GM18519 (cell line): Measurements from ENCODE around the gene PCMTD2.

Experiments
- ATAC-seq: cut with Tn5 transposase; IDR thresholded peaks from one replicate; pipeline ENCODE4 v1.9.1; 2021; ENCODE audit warnings: mild to moderate bottlenecking, moderate library complexity; ENCODE audit not compliant: unreplicated experiment, low FRiP score

Gene PCMTD2

GRCh38 chr20:64254156-64254555 lies 1.4 kb upstream of the PCMTD2 start:
- no peak for ATAC-seq

GRCh38 chr20:64254571-64255360 lies 782 bp upstream of the PCMTD2 start:
- ATAC-seq: no peak

- ATAC-seq: no peak
These were observed 861 bp downstream of the PCMTD2 start for GRCh38 chr20:64256282-64256935.

DNA sequence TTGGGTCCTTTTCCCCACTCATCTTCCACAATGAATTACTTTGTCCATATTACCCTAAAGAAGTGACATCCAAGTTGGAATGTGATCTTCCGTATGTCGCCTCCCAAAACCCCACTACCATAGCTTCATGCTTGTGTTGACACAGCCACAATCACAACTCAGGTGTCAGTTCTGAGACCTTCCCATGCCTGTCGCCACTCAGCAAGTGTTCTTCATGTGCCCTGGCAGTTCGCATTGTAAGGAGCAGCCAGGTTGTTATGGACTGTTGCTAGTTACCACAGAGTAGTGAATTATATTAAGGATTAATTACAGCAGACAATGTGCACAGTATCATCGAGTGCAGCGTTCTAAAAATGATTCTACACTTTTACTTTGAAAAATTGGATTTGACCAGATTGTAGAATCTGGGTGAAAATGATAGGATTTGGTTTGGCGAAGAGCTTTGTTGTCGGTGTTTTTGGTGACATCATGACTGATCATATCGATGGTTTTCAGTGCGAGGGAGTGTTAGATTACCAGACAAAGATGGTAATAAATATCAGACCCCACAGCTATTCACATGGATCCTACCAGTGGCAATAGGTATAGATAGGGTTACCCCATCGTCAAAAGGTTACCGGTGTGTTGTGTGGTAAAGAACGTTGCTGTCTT lies 1.7 kb downstream of the PCMTD2 start:
- no peak for ATAC-seq

DNA sequence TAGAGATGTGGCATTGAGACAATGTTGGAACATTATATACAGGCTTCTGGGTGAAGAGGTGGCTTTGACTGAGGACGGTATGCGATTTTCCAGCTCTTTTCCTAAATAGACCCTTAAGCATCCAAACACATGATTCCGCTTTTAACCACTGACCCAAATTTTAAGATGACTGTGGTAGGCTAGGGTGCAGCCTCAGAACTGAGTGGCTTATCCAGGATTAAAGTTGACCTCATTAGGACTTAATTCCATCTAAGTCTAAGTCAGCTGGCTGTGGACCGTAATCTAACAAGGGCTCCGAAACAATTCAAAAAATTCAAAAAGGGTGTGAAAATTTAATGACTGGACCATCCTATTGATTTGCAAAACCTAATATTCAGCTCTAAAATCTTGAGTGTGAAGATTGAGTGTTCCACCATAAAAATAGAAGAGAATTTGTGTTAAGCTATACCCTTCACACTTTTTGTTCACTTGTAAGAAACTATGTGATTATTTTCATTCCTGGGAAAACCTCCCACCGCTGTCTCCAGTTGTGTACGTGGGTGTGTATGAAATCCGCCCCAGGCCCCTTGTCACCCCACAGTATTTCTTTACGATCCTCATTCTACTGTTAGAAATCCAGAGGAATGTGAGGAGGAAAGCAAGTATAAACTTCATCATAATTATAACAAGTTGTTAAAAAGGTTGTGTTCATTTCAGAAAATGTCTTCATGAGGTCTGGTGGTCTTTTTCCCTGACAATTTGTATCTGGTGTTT lies 2.7 kb downstream of the PCMTD2 start:
- no peak for ATAC-seq

- no peak for ATAC-seq
These were observed 4.7 kb downstream of the PCMTD2 start for GRCh38 chr20:64260239-64260638.

DNA sequence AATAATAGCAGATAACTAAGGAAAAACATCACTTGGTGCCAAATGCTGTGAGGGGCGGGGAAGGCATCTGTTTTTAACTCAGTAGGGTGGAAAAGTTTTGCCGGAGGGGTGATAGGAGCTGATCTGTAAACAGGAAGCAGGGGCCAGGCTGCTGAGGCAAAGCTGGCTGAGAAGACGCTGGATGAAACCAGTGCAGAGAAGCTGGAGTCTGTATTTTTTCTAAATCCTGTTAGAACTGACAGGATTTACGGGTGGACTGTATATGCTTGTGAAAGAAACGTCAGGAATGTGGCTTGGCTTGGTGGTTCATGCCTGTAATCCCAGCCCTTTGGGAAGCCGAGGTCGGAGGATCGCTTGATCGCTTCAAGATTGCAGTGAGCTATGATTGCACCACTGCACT lies 5.6 kb downstream of the PCMTD2 start:
- no peak for ATAC-seq

GRCh38 chr20:64264091-64264490 lies 8.5 kb downstream of the PCMTD2 start:
- no peak for ATAC-seq

- ATAC-seq: no peak
These were observed 9.7 kb downstream of the PCMTD2 start for GRCh38 chr20:64265201-64265600.

DNA sequence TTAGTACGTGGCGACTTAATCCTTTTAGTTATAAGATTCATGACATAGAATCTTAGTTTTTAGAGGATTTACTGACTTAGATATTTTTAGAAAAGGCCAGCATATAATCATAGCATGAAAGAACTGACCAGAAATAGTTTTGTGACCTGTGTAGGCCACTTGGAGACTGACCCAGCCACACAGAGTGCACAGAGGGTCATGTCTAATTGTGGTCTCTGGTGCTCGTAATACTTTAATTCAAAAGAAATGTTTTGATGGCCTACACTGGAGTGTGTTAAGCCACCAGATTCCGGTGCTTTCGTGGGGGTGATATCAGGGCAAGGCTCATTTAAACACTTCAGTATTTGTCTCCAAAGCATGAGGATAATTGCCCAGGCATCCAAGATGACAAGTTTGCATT lies 11.4 kb downstream of the PCMTD2 start:
- no peak for ATAC-seq

- ATAC-seq: no peak
These were observed 12.6 kb downstream of the PCMTD2 start for GRCh38 chr20:64268174-64268573.

DNA sequence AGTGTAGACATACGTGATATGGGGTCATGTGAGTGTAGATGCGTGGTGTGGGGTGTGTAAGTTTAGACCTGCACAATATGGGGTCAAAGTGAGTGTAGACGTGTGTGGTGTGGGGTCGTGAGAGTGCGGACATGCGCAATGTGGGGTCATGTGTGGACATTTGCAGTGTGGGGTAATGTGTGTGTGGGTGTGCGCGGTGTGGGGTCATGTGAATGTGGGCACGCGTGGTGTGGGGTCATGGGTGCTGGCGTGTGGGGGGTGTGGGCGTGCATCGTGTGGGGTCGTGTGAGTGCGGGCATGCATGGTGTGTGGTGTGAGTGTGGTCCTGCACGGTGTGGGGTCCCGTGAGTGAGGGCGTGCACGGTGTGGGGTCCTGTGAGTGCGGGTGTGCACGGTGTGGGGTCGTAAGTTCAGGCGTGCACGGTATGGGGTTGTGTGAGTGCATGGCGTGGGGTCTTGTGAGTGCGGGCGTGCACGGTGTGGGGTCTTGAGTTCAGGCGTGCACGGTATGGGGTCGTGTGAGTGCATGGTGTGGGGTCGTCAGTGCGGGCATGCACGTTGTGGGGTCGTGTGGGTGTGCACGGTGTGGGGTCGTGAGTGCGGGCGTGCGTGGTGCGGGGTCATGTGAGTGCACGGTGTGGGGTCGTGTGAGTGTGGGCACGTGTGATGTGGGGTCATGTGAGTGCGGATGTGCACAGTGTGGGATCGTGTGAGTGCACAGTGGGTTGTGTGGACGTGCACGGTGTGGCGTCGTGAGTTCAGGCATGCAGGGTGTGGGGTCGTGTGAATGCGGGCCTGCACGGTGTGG lies 14.3 kb downstream of the PCMTD2 start:
- no peak for ATAC-seq

DNA sequence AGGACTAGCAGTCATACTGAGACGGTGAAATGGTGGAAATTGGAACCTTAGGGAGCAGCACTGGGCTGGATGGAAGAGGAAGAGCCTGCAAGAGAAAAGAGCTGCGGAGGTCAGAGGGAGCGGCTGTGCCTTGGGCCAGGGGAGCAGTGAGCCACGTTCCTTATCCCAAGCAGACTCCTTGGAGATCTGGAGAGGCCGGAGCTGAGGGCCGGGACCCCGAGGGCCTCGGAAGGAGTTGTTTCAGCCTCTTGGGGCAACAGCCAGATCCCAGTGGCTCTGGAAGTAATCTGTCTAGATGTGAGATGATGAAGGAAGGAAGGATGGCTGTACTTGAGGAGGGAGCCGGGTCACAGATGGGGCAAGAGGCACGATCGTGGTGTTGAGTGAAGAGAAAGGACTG lies 16.1 kb downstream of the PCMTD2 start:
- ATAC-seq: no peak

GRCh38 chr20:64273109-64273508 lies 17.6 kb downstream of the PCMTD2 start:
- no peak for ATAC-seq

GRCh38 chr20:64276817-64277216 lies 21.3 kb downstream of the PCMTD2 start:
- no peak for ATAC-seq

DNA sequence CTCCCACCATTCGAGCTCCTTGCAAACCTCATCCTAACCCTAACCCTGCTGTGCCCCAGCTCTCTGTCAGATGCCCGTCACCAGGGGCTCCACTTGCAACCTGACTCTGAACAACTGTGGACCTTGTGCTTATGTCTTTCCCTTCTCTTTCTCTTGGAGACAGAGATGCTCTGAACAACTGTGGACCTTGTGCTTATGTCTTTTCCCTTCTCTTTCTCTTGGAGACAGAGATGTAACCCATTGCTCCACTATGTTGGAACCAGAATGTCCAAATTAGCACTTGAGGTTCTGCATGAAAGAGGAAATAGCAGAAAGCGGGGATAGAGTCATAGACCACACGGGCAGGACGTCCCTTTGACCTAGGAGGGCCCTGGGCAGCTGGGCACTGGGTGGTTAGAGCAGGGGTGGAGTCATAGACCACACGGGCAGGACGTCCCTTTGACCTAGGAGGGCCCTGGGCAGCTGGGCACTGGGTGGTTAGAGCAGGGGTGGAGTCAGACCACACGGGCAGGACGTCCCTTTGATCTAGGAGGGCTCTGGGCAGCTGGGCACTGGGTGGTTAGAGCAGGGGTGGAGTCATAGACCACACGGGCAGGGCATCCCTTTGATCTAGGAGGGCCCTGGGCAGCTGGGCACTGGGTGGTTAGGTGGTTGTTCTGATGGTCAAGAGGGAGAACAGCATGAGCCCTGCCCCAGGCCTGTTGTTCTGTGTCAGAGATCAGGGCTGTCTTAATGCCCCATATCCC lies 22.2 kb downstream of the PCMTD2 start:
- no peak for ATAC-seq

DNA sequence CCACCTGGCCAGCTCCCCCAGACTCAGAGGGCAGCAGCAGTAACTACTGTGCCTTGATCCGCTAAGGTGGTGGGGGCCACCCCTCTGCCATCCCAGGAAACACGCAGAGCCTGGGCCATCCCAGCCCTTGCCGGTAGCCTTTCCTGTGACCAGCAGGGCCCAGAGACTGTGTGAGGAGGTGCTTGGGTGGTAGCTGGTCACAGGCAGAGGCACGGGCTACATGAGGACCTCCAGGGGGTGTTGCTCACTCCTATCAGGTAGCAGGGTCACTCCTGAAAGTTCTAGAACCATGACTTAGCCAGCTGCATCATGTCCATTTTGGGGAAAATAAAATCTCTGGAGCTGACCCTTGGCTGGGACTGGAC lies 22.8 kb downstream of the PCMTD2 start:
- ATAC-seq: no peak

DNA sequence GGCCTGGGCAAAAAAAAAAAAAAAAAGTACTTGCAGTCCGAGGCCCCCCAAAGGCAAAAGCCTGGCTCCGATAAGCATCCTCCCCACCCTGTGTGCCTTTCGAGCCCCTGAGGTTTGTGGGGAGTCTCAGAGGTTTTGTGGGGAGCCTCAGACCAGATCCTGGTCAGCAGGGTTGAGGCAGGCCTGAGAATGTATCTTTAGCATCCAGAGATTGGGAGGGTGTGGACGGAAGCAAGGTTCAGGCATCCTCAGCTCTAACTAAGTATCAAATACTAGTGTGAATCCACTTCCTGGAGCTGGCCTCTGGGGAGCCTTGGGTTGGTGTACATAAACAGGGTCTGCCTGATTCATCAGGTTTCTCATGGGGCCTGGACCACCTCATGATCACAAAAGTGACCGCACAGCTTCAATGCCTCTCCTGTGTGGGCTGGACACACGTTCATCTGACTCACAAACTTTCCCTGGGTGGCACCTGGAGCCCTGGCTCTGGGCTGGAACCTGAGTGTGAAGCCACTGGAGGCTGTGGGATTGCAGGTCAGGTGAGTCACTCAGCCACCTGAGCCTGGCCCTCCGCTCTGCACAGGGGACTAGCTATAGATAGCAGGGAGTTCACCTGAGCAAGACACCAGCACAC lies 24.4 kb downstream of the PCMTD2 start:
- ATAC-seq: no peak

DNA sequence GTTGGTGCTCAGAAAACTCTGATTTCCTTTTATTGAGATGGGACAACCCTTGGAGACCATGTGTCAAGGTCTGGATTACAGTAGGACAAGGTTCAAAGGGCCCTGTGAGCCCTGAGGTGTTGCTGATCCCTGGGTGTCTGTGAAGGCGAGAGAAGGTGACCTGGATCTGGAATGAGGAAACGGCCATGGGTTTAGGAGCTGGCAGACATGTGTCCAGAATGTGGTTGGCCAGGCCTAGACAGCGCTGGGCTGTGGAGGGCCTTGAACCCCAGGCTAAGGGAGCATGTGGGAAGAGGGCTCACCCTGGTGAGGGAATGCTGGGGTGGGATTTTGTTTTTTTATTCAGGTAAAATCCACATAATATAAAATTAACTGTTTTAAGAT lies 24.9 kb downstream of the PCMTD2 start:
- no peak for ATAC-seq
